Measurements from ENCODE around the gene FAM20C. TPM values are rescaled to one million over a fixed set of nuclear protein-coding genes. Genes with fewer than 3 reads are reported as not detected.
A peak's percentile ranks its signal among the peaks of the same experiment; 100 is the strongest.

Gene FAM20C
- total RNA-seq, 6 donors from 2014 or later: 17.7 to 53.7 (median 46.8) TPM

DNA sequence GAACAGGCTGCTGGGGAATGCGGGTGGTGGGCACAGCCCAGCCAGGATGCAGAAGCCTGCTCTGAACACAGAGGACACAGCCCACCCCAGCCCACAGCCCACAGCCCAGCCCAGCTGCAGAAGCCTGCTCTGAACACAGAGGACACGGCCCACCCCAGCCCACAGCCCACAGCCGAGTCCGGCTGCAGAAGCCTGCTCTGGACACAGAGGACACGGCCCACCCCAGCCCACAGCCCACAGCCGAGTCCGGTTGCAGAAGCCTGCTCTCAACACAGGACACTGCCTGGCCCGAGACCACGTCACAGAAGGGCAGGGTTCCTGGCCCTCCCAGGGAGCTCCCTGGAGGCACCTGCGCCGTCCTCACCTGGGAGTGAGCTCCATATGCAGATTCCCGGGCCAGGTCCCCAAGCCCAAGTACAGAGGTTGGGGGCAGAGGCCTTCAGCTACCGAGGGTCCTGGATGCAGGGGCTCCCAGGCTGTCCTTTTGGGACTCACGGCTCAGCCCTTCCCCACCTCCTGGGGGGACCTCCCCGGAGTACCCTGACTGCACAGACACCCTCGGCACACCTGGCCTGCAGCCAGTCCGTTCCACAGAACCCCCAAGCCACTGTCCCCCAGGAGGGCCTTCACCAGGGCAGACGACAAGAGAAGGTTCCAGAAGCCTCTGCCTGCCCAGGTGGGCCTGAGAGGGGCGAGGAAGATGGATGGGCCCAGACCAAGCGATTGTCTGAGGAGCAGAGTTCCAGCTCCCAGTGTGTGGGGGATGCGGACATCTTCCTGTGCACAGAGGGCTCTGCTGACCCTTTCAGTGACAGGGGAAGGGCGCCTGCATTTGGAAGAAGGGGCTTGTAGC, 73.9 kb downstream of the FAM20C start:
- H3K36me3 ChIP-seq: peaks cover 0 to 2% (median under 1%) of the 10 kb centered on the region in 4 donors
- no peak overlapping the region for H3K27ac ChIP-seq
- no peak for TF ChIP-seq POLR2AphosphoS5 (IDR thresholded peaks at IDR 0.05)
- TF ChIP-seq, protein P1, sequence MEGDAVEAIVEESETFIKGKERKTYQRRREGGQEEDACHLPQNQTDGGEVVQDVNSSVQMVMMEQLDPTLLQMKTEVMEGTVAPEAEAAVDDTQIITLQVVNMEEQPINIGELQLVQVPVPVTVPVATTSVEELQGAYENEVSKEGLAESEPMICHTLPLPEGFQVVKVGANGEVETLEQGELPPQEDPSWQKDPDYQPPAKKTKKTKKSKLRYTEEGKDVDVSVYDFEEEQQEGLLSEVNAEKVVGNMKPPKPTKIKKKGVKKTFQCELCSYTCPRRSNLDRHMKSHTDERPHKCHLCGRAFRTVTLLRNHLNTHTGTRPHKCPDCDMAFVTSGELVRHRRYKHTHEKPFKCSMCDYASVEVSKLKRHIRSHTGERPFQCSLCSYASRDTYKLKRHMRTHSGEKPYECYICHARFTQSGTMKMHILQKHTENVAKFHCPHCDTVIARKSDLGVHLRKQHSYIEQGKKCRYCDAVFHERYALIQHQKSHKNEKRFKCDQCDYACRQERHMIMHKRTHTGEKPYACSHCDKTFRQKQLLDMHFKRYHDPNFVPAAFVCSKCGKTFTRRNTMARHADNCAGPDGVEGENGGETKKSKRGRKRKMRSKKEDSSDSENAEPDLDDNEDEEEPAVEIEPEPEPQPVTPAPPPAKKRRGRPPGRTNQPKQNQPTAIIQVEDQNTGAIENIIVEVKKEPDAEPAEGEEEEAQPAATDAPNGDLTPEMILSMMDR (IDR thresholded peaks at IDR 0.05): no peak
- TF ChIP-seq POLR2A (IDR thresholded peaks at IDR 0.05): no peak
- no peak for TF ChIP-seq EP300 (IDR thresholded peaks at IDR 0.05)
- ATAC-seq (ENCODE audit: low FRiP score in 2 of 2) (peak in 1 of 2 donors; percentile 19), DNase-seq (peak in 1 of 2 donors; percentile 73)
- H3K27me3 ChIP-seq: no peaks in the 10 kb centered on the region
- 75 to 89% methylated on average over 1 to 21 of the region's 22 CpGs for WGBS, 2 donors
- peaks cover 0 to 16% (median 0%) of the 10 kb centered on the region in 4 donors for H3K9me3 ChIP-seq
- no peak overlapping the region for H3K4me3 ChIP-seq
- peaks cover 0 to 9% (median 7%) of the 10 kb centered on the region in 4 donors for H3K4me1 ChIP-seq

DNA sequence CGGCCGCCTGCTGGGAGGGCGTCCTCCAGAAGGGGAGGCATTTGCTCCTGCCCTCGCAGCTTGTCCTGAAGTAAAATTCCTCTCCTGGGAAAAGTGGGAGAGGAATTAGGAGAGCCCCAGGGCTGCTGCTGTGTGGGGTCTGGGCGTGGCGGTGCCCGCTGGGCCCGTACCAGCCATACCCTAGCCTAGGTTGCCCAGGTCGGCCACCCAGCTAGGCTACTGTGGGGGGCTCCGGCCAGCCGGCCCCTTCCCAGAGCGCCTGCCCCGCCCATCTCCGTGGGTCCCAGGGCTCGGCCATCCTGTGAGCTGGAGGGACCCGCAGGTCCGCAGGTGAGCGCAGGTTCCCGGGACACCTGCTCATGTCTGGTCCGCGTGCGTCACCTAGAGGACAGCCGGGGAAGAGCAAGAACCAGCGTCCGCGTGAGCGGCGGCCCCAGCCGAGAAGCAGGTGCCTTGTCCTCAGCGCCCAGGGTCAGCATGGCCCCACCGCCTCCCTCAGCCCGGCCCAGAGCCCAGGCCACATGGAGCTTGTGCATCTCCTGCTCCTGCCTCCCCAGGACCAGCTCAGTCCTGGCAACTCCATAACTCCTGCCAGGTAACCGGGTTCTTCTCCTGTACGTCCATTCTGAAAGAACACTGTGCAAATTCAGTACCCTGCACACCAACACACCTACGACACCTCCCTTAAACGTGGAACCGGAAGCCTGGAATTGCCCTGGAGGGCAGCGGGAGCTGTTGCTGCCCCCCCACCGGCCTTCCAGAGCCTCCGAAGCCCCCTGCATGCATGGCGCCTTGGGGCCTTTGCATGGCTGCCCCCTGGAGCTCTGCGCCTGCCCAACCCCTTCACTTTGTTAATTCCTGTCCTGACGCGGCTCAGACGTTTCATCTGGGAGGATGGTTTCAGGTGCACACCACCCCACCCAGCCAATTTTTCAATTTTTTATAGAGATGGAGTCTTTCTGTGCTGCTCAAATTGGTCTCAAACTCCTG, 74.8 kb downstream of the FAM20C start:
- peaks cover 0 to 13% (median 0%) of the 10 kb centered on the region in 4 donors for H3K9me3 ChIP-seq
- H3K4me3 ChIP-seq: no peak overlapping the region
- H3K4me1 ChIP-seq: peaks cover 0 to 9% (median 7%) of the 10 kb centered on the region in 4 donors
- DNase-seq (peak; percentile 30 to 86), ATAC-seq (ENCODE audit: low FRiP score in 2 of 2) (peak; percentile 12 to 20)
- WGBS, 2 donors: 88 to 91% methylated on average over 16 to 43 of the region's 45 CpGs
- no peaks in the 10 kb centered on the region for H3K36me3 ChIP-seq
- no peak for TF ChIP-seq EP300 (IDR thresholded peaks at IDR 0.05)
- TF ChIP-seq, protein P1 (IDR thresholded peaks at IDR 0.05): peak in 3 of 6 experiments; percentile 12 to 44 (median 26)
- no peak overlapping the region for H3K27ac ChIP-seq
- H3K27me3 ChIP-seq: no peaks in the 10 kb centered on the region

DNA sequence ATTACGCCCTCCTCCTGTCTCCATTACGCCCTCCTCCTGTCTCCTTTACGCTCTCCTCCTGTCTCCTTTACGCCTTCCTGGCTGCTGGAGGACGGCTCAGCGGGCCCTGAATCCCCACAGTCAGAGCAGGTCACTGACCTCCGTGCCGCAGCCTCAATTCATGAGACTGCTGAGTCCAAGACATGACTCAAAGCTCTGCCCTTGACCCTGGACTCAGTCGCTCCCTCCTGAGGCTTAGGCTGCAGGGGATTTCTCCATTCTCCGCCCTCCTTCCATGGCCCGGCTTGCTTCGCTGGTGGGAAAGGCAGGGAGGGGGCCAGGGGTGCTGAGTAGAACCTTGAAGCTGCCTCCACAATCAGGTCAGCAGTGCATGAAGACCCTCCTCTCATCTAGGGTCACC, 76.6 kb downstream of the FAM20C start:
- ATAC-seq (ENCODE audit: low FRiP score in 2 of 2) (no peak), DNase-seq (no peak)
- Histone ChIP-seq H3K9me3 (peaks cover 0 to 15% (median 0%) of the 10 kb centered on the region in 4 donors), H3K27ac (no peak overlapping the region), H3K4me3 (no peak overlapping the region), H3K4me1 (peaks cover 0 to 8% (median 7%) of the 10 kb centered on the region in 4 donors), H3K27me3 (no peaks in the 10 kb centered on the region), H3K36me3 (no peaks in the 10 kb centered on the region)
- TF ChIP-seq POLR2A (IDR thresholded peaks at IDR 0.05): no peak
- no peak for TF ChIP-seq POLR2AphosphoS5 (IDR thresholded peaks at IDR 0.05)
- TF ChIP-seq EP300 (IDR thresholded peaks at IDR 0.05): no peak
- TF ChIP-seq, protein P1 (IDR thresholded peaks at IDR 0.05): no peak
- 79 to 90% methylated on average over 11 to 12 of the region's 12 CpGs for WGBS, 2 donors

DNA sequence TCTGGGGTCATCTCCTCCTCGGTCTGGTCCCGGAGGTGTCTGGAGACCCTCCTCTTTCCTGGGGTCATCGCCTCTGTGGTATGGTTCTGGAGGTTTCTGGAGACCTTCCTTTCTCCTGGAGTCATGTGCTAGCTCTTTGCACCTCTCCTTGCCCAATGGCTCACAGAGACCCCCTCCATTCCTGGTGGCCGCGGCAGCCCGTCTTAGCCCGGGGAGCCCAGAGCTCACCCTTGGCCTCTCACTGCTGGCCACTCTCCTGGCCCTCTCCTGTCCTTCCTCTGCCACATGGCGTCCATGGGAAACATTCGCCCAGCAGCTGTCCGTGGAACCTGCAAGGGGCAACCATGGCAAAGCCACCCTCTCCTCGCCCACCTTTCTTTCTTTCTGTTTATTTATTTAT, 77.3 kb downstream of the FAM20C start:
- DNase-seq: peak in 1 of 2 donors; percentile 71
- TF ChIP-seq, protein P1 (IDR thresholded peaks at IDR 0.05): no peak
- TF ChIP-seq POLR2AphosphoS5 (IDR thresholded peaks at IDR 0.05) (no peak), EP300 (IDR thresholded peaks at IDR 0.05) (no peak), POLR2A (IDR thresholded peaks at IDR 0.05) (no peak)
- WGBS, 2 donors: 81 to 88% methylated on average over 9 to 11 of the region's 11 CpGs
- ATAC-seq (ENCODE audit: low FRiP score in 2 of 2): no peak
- Histone ChIP-seq H3K4me1 (peaks cover 0 to under 1% (median under 1%) of the 10 kb centered on the region in 4 donors), H3K36me3 (no peaks in the 10 kb centered on the region), H3K4me3 (no peak overlapping the region), H3K27ac (no peak overlapping the region), H3K9me3 (peaks cover 0 to 15% (median 0%) of the 10 kb centered on the region in 4 donors), H3K27me3 (no peaks in the 10 kb centered on the region)

All from upper lobe of left lung (tissue), 6 donors.